Right lobe of liver (tissue), 6 donors: ENCODE results near the gene DYDC1. TPM values are rescaled to one million over a fixed set of nuclear protein-coding genes. Genes with fewer than 3 reads are reported as not detected.
A peak's percentile ranks its signal among the peaks of the same experiment; 100 is the strongest.

ENCODE experiments used
- ATAC-seq, 4 donors: fragments of 200-7000 bp; cut with Tn5 transposase; one replicate each; pipeline ENCODE4 v1.9.1; 2020; ENCODE audit warnings: mild to moderate bottlenecking in 4 of 4, moderate library complexity in 4 of 4
- DNase-seq, 3 donors: peaks; one replicate each; pipeline ENCODE4 v3.0.0-alpha.2; 2020
- H3K27ac ChIP-seq, 3 donors: fragments of 200-600 bp; one replicate each; pipeline ENCODE4 v1.8.0; 2022
- H3K27me3 ChIP-seq, 2 donors: fragments of 200-600 bp; one replicate each; pipeline ENCODE4 v1.8.0; 2022
- H3K36me3 ChIP-seq, 4 donors: fragments of 200-600 bp; sonication (generic) in 1 of 4; one replicate each; pipeline versions ENCODE4 v1.5.1 to v1.8.0; 2017 to 2022; ENCODE audit warnings: control low read depth in 1 of 4
- H3K4me1 ChIP-seq, 4 donors: fragments of 200-600 bp; sonication (generic) in 1 of 4; one replicate each; pipeline versions ENCODE4 v1.5.1 to v1.8.0; 2017 to 2022; ENCODE audit warnings: control low read depth in 1 of 4
- H3K4me3 ChIP-seq, 3 donors: fragments of 200-600 bp; one replicate each; pipeline ENCODE4 v1.8.0; 2022
- H3K9me3 ChIP-seq, 4 donors: fragments of 200-600 bp; sonication (generic) in 1 of 4; one replicate each; pipeline versions ENCODE4 v1.5.1 to v1.8.0; 2017 to 2022; ENCODE audit warnings: control low read depth in 1 of 4
- POLR2A ChIP-seq: fragments of 450-650 bp; IDR thresholded peaks from one replicate; pipeline ENCODE4 v1.6.1; 2017; ENCODE audit warnings: antibody characterized with exemption, mild to moderate bottlenecking
- WGBS: methylation state at CpG from one replicate; pipeline ENCODE4 v1.1.6; 2018; ENCODE audit warnings: low coverage, low lambda C conversion rate; ENCODE audit not compliant: insufficient coverage; ENCODE audit errors: missing lambda C conversion rate; 5-methylcytosine and 5-hydroxymethylcytosine counted together
- intact Hi-C, 2 donors: fragments of 100-400 bp; cut with DNase I; formaldehyde crosslinking; loops; one replicate each; pipeline versions ENCODE4 v1.11.2 to v1.14.1; 2022
- total RNA-seq, 6 experiments: library from RNA; depleted of rRNA in 2 of 6; stranded (reverse); fragments of >200 nt in 2 of 6; fragmentation: NEBNext Ultra II Directional in 3 of 6; extraction: Animal tissue kit (Norgen Biotek cat#: 25700) in 3 of 6; gene quantifications; one replicate each; pipeline versions ENCODE4 v1.1.0 to v1.2.4, GENCODE V29; 2016 to 2023
- TF ChIP-seq, protein P1 (sequence below), 4 donors: fragments of 200-600 bp in 3 of 4; fragments of 450-650 bp in 1 of 4; IDR thresholded peaks; one replicate each; pipeline versions ENCODE4 v1.5.1 to v1.8.0; 2016 to 2022; ENCODE audit warnings: antibody characterized with exemption in 4 of 4, mild to moderate bottlenecking in 2 of 4
- donor health status: DM: no; HTN: yes; CAD: no.
- donor health status: DM: no; HTN: no; CAD: no.
- donor health status: DM: no; HTN: no; CAD: no.
- donor health status: DM: no; HTN: yes; CAD: no.
- donor health status: DM: no; HTN: yes; CAD: no.

Gene DYDC1
- total RNA-seq, 6 experiments from 2014 or later = not detected

DNA sequence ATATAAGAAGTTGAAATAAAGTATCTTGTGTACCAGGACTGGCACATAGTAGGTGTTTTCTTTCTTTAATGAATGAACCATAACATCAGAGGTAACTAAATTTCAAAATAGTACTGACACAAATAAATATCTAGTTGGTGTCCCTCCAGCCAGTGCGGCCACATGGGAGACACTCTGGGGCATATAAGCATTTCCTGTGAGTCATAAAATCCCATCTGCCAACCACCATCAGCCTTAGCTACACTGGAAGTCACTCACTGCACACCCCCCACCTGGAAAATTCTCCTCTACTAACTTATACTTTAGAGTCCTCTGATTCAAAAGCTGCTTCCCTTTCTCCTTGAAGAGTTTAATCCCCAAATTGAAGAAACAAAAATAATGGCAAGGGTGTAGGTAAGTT lies 32.5 kb downstream of the DYDC1 start:
- WGBS = 29% methylated on average over 1 of the region's 1 CpG
- no peak overlapping the region for H3K4me3 ChIP-seq
- DNase-seq (peak in 1 of 3 donors; percentile 35), ATAC-seq (peak in 1 of 4 donors; percentile 20)
- H3K27ac ChIP-seq = peak overlapping the region; percentile 26 to 92 (median 91)
- H3K4me1 ChIP-seq = peaks cover 0 to 51% (median 9%) of the 10 kb centered on the region in 4 donors
- H3K27me3 ChIP-seq = no peaks in the 10 kb centered on the region
- intact Hi-C loops = loop anchor here in 1 of 2 donors (10.0 kb wide), 1 partner anchor 59 kb away; no protein-coding TSS in a partner anchor
- no peak for TF ChIP-seq POLR2A
- TF ChIP-seq, protein P1, sequence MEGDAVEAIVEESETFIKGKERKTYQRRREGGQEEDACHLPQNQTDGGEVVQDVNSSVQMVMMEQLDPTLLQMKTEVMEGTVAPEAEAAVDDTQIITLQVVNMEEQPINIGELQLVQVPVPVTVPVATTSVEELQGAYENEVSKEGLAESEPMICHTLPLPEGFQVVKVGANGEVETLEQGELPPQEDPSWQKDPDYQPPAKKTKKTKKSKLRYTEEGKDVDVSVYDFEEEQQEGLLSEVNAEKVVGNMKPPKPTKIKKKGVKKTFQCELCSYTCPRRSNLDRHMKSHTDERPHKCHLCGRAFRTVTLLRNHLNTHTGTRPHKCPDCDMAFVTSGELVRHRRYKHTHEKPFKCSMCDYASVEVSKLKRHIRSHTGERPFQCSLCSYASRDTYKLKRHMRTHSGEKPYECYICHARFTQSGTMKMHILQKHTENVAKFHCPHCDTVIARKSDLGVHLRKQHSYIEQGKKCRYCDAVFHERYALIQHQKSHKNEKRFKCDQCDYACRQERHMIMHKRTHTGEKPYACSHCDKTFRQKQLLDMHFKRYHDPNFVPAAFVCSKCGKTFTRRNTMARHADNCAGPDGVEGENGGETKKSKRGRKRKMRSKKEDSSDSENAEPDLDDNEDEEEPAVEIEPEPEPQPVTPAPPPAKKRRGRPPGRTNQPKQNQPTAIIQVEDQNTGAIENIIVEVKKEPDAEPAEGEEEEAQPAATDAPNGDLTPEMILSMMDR (IDR thresholded peaks at IDR 0.05) = no peak
- no peaks in the 10 kb centered on the region for H3K36me3 ChIP-seq
- H3K9me3 ChIP-seq = no peaks in the 10 kb centered on the region

DNA sequence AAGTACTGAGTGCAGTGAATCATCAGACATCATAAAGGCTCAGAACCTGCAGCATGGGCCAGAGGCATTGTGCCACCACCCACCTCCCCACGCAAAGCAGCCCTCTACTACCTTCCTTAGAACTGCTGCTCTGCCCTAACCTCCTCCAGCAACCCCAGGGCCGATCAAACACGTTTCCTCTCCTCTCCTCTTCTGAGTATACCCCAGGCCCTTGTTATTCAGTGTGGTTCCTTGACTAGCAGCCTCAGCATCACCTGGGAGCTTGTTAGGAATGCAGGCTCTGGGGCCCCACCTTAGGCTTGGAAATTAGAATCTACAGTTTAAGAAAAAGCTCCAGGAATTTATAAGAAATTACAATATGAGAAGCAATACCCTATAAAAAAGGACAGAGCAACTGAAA lies 33.2 kb downstream of the DYDC1 start:
- peak overlapping the region; percentile 54 to 92 (median 91) for H3K27ac ChIP-seq
- no peaks in the 10 kb centered on the region for H3K27me3 ChIP-seq
- H3K4me1 ChIP-seq = peaks cover 0 to 54% (median 10%) of the 10 kb centered on the region in 4 donors
- TF ChIP-seq POLR2A = no peak
- TF ChIP-seq, protein P1 (IDR thresholded peaks at IDR 0.05) = no peak
- H3K4me3 ChIP-seq = no peak overlapping the region
- no peaks in the 10 kb centered on the region for H3K9me3 ChIP-seq
- no peak for ATAC-seq
- H3K36me3 ChIP-seq = no peaks in the 10 kb centered on the region
- DNase-seq = no peak
- intact Hi-C loops = loop anchor here in 1 of 2 donors (10.0 kb wide), 1 partner anchor 59 kb away; no protein-coding TSS in a partner anchor
- WGBS = 35% methylated on average over 2 of the region's 3 CpGs

DNA sequence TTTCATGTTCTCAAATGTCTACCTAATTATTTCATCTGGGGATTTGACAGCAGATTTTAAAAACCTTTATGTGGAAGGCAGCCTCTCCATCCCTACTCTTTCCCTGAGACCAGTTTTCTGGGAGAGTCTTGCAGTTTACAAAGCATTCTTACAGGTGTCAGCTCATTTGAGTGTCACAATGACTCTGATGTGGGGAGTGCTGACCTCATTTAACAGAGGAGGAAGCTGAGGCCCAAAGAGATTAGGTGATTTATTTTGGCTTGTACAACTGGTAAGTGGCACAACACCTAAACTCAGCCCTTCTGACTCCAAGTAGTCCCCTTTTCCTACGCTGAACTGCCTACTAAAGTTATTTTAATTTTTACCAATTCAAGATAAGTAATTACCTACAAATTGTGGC lies 33.8 kb downstream of the DYDC1 start:
- peak; percentile 6 to 34 (median 16) for ATAC-seq
- peak in 1 of 3 donors; percentile 52 for DNase-seq

DNA sequence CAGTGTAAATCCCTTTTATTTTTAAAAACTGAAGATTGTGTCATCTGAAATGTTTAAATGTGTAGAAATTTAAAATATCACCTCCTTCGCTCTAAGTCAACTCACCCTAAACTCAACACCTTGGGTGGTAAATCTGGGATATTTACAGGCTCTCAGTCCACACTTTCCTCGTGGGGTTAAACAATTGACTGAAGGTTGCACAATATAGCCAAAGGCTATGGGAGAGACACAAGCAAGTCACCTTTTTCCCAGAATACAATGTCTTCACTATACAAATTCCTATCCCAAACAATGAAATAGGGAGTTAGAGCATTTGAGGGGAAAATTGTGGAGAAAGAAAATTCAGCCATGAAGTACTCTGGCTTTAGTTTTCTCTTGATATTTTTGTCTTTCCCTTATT lies 34.4 kb downstream of the DYDC1 start:
- DNase-seq (no peak), ATAC-seq (peak in 2 of 4 donors; percentile 6 to 11)
- intact Hi-C loops = loop anchor here in 1 of 2 donors (10.0 kb wide), 1 partner anchor 57 kb away; no protein-coding TSS in a partner anchor
- 60% methylated on average over 2 of the region's 2 CpGs for WGBS
- peaks cover 0 to 61% (median 12%) of the 10 kb centered on the region in 4 donors for H3K4me1 ChIP-seq
- H3K27ac ChIP-seq = peak overlapping the region; percentile 54 to 92 (median 91)
- no peaks in the 10 kb centered on the region for H3K27me3 ChIP-seq
- H3K4me3 ChIP-seq = no peak overlapping the region
- no peak for TF ChIP-seq POLR2A
- TF ChIP-seq, protein P1 (IDR thresholded peaks at IDR 0.05) = no peak
- H3K36me3 ChIP-seq = no peaks in the 10 kb centered on the region
- H3K9me3 ChIP-seq = no peaks in the 10 kb centered on the region

More for the DNA sequence above, 33.8 kb downstream of the DYDC1 start:
- 15% methylated on average over 1 of the region's 1 CpG for WGBS
- TF ChIP-seq POLR2A = no peak
- TF ChIP-seq, protein P1 (IDR thresholded peaks at IDR 0.05) = no peak
- Histone ChIP-seq H3K27me3 (no peaks in the 10 kb centered on the region), H3K36me3 (no peaks in the 10 kb centered on the region), H3K27ac (peak overlapping the region; percentile 54 to 92 (median 91)), H3K4me3 (no peak overlapping the region), H3K9me3 (no peaks in the 10 kb centered on the region), H3K4me1 (peaks cover 0 to 60% (median 12%) of the 10 kb centered on the region in 4 donors)
- intact Hi-C loops = loop anchor here in 1 of 2 donors (10.0 kb wide), 1 partner anchor 58 kb away; no protein-coding TSS in a partner anchor
